ENCODE results near the gene PODXL. TPM values are rescaled to one million over a fixed set of nuclear protein-coding genes. Genes with fewer than 3 reads are reported as not detected.

Gene PODXL
- total RNA-seq, 1 donor from 2014 or later = 18.8 TPM

DNA sequence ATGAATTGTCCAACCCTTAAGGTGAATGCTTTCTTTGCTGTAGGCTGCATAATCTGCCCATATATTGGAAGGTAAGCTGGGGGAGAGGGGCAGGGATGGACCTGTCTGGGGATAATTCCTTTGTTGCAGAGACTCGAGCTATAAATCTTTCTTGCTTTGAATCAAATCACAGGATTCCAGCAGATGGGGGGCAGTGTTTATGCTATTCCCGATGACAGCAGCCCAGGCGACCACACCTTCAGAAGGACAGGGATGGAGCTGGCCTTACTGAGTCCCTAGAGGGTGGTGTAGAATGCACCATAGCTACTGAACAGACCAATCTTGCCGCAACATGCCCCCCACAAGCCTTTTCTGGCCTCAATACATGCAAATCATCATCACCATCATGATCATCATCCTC lies 2.5 kb downstream of the PODXL start:
- peaks cover 0 to 3% (median 0%) of the 10 kb centered on the region in 3 donors for H3K27me3 ChIP-seq (ENCODE audit: control insufficient read depth in 3 of 3, insufficient read depth in 3 of 3, low read length in 3 of 3)
- H3K27ac ChIP-seq (ENCODE audit: low read depth, low read length) = no peak overlapping the region
- H3K9ac ChIP-seq (ENCODE audit: low read depth in 1 of 3, low read length in 3 of 3) = peak overlapping the region in 1 of 3 donors; percentile 68
- peak overlapping the region in 2 of 3 donors; percentile 4 to 73 for H3K4me3 ChIP-seq (ENCODE audit: low read length in 3 of 3)
- no peaks in the 10 kb centered on the region for H3K36me3 ChIP-seq (ENCODE audit: control insufficient read depth in 3 of 3, insufficient read depth in 3 of 3, low read length in 3 of 3)
- H3K9me3 ChIP-seq (ENCODE audit: control insufficient read depth in 3 of 3, low read length in 3 of 3) = no peaks in the 10 kb centered on the region
- peaks cover 19 to 25% (median 20%) of the 10 kb centered on the region in 3 donors for H3K4me1 ChIP-seq (ENCODE audit: control insufficient read depth in 3 of 3, insufficient read depth in 3 of 3, low read length in 3 of 3)

DNA sequence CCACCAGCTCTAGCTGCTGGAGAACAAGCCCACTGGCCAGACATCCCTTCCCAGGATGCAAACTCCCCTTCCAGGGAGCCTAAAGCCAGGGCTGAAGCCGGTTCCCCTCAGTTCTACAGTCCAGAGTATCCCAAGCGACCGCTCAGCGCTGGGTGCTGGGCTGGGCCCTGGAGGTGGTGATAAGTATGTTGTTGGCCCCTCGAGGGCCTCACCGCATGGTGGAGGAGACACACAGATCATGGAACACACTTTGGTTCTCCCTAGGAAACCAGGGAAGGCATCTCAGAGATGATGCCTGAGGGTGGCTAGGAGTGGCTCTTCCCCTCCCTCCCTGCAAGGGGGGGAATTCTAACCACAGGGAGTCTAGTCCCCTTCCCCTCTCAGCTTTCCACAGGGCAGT lies 4.4 kb downstream of the PODXL start:
- H3K4me3 ChIP-seq (ENCODE audit: low read length in 3 of 3) = peak overlapping the region in 1 of 3 donors; percentile 35
- H3K36me3 ChIP-seq (ENCODE audit: control insufficient read depth in 3 of 3, insufficient read depth in 3 of 3, low read length in 3 of 3) = no peaks in the 10 kb centered on the region
- peaks cover 0 to 3% (median 0%) of the 10 kb centered on the region in 3 donors for H3K27me3 ChIP-seq (ENCODE audit: control insufficient read depth in 3 of 3, insufficient read depth in 3 of 3, low read length in 3 of 3)
- no peak overlapping the region for H3K27ac ChIP-seq (ENCODE audit: low read depth, low read length)
- H3K9ac ChIP-seq (ENCODE audit: low read depth in 1 of 3, low read length in 3 of 3) = no peak overlapping the region
- H3K9me3 ChIP-seq (ENCODE audit: control insufficient read depth in 3 of 3, low read length in 3 of 3) = no peaks in the 10 kb centered on the region
- H3K4me1 ChIP-seq (ENCODE audit: control insufficient read depth in 3 of 3, insufficient read depth in 3 of 3, low read length in 3 of 3) = peaks cover 12 to 15% (median 15%) of the 10 kb centered on the region in 3 donors

DNA sequence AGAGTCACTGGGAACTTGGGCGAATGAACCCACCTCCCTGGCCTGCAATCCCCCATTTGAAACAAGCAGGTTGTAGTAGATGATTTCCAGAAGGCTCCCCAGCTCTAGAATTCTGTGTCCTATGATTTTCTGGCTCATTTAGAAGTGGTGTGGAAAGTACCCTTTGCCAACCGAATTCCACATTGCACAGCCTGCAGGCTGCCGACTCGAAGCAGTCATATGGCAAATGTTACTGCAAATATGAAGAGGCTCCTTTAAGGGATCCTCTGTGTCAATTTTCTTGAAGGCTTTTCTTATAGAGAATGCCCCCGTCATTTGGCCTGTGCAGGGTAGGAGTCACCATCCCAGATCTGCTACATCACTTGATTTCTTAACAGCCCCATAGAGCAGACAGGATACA lies 5.6 kb downstream of the PODXL start:
- peaks cover 6 to 15% (median 13%) of the 10 kb centered on the region in 3 donors for H3K4me1 ChIP-seq (ENCODE audit: control insufficient read depth in 3 of 3, insufficient read depth in 3 of 3, low read length in 3 of 3)
- H3K4me3 ChIP-seq (ENCODE audit: low read length in 3 of 3) = no peak overlapping the region
- H3K36me3 ChIP-seq (ENCODE audit: control insufficient read depth in 3 of 3, insufficient read depth in 3 of 3, low read length in 3 of 3) = no peaks in the 10 kb centered on the region
- no peak overlapping the region for H3K9ac ChIP-seq (ENCODE audit: low read depth in 1 of 3, low read length in 3 of 3)
- H3K9me3 ChIP-seq (ENCODE audit: control insufficient read depth in 3 of 3, low read length in 3 of 3) = no peaks in the 10 kb centered on the region
- H3K27ac ChIP-seq (ENCODE audit: low read depth, low read length) = no peak overlapping the region
- H3K27me3 ChIP-seq (ENCODE audit: control insufficient read depth in 3 of 3, insufficient read depth in 3 of 3, low read length in 3 of 3) = no peaks in the 10 kb centered on the region

- H3K27me3 ChIP-seq (ENCODE audit: control insufficient read depth in 3 of 3, insufficient read depth in 3 of 3, low read length in 3 of 3) = no peaks in the 10 kb centered on the region
- H3K4me3 ChIP-seq (ENCODE audit: low read length in 3 of 3) = no peak overlapping the region
- H3K9me3 ChIP-seq (ENCODE audit: control insufficient read depth in 3 of 3, low read length in 3 of 3) = no peaks in the 10 kb centered on the region
- no peak overlapping the region for H3K9ac ChIP-seq (ENCODE audit: low read depth in 1 of 3, low read length in 3 of 3)
- no peaks in the 10 kb centered on the region for H3K36me3 ChIP-seq (ENCODE audit: control insufficient read depth in 3 of 3, insufficient read depth in 3 of 3, low read length in 3 of 3)
- peaks cover 10 to 21% (median 13%) of the 10 kb centered on the region in 3 donors for H3K4me1 ChIP-seq (ENCODE audit: control insufficient read depth in 3 of 3, insufficient read depth in 3 of 3, low read length in 3 of 3)
- H3K27ac ChIP-seq (ENCODE audit: low read depth, low read length) = no peak overlapping the region
Measured at GRCh38 chr7:131548371-131548770, 8.1 kb downstream of the PODXL start.

- no peak overlapping the region for H3K27ac ChIP-seq (ENCODE audit: low read depth, low read length)
- H3K4me1 ChIP-seq (ENCODE audit: control insufficient read depth in 3 of 3, insufficient read depth in 3 of 3, low read length in 3 of 3) = peaks cover 12 to 26% (median 14%) of the 10 kb centered on the region in 3 donors
- no peaks in the 10 kb centered on the region for H3K27me3 ChIP-seq (ENCODE audit: control insufficient read depth in 3 of 3, insufficient read depth in 3 of 3, low read length in 3 of 3)
- no peak overlapping the region for H3K4me3 ChIP-seq (ENCODE audit: low read length in 3 of 3)
- H3K9me3 ChIP-seq (ENCODE audit: control insufficient read depth in 3 of 3, low read length in 3 of 3) = no peaks in the 10 kb centered on the region
- H3K36me3 ChIP-seq (ENCODE audit: control insufficient read depth in 3 of 3, insufficient read depth in 3 of 3, low read length in 3 of 3) = no peaks in the 10 kb centered on the region
- H3K9ac ChIP-seq (ENCODE audit: low read depth in 1 of 3, low read length in 3 of 3) = no peak overlapping the region
Measured at GRCh38 chr7:131547589-131547988, 8.8 kb downstream of the PODXL start.

GRCh38 chr7:131546583-131547141 lies 9.8 kb downstream of the PODXL start:
- Histone ChIP-seq H3K36me3 (ENCODE audit: control insufficient read depth in 3 of 3, insufficient read depth in 3 of 3, low read length in 3 of 3) (no peaks in the 10 kb centered on the region), H3K27me3 (ENCODE audit: control insufficient read depth in 3 of 3, insufficient read depth in 3 of 3, low read length in 3 of 3) (no peaks in the 10 kb centered on the region), H3K9ac (ENCODE audit: low read depth in 1 of 3, low read length in 3 of 3) (no peak overlapping the region), H3K27ac (ENCODE audit: low read depth, low read length) (no peak overlapping the region), H3K4me1 (ENCODE audit: control insufficient read depth in 3 of 3, insufficient read depth in 3 of 3, low read length in 3 of 3) (peaks cover 20 to 29% (median 21%) of the 10 kb centered on the region in 3 donors), H3K4me3 (ENCODE audit: low read length in 3 of 3) (no peak overlapping the region), H3K9me3 (ENCODE audit: control insufficient read depth in 3 of 3, low read length in 3 of 3) (no peaks in the 10 kb centered on the region)

DNA sequence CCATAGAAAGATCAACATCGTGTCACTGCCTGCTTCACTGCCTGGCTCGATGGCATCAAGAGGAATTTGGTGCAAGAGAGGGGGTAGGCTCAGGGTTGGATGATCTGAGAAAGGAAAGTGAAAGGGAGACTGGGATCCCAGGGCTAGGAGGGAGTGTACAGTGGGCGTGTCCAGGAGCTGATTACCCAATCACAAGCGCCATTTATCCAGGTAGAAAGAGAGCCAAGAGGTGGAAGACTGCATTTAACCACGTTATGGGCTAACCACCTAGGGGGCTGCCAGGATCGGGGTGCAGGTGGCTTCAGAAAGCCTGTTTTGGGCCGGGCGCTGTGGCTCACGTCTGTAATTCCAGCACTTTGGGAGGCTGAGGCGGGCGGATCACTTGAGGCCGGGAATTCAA lies 10.3 kb downstream of the PODXL start:
- H3K9ac ChIP-seq (ENCODE audit: low read depth in 1 of 3, low read length in 3 of 3) = no peak overlapping the region
- peaks cover 18 to 32% (median 22%) of the 10 kb centered on the region in 3 donors for H3K4me1 ChIP-seq (ENCODE audit: control insufficient read depth in 3 of 3, insufficient read depth in 3 of 3, low read length in 3 of 3)
- no peak overlapping the region for H3K27ac ChIP-seq (ENCODE audit: low read depth, low read length)
- no peak overlapping the region for H3K4me3 ChIP-seq (ENCODE audit: low read length in 3 of 3)
- no peaks in the 10 kb centered on the region for H3K9me3 ChIP-seq (ENCODE audit: control insufficient read depth in 3 of 3, low read length in 3 of 3)
- no peaks in the 10 kb centered on the region for H3K27me3 ChIP-seq (ENCODE audit: control insufficient read depth in 3 of 3, insufficient read depth in 3 of 3, low read length in 3 of 3)
- no peaks in the 10 kb centered on the region for H3K36me3 ChIP-seq (ENCODE audit: control insufficient read depth in 3 of 3, insufficient read depth in 3 of 3, low read length in 3 of 3)

DNA sequence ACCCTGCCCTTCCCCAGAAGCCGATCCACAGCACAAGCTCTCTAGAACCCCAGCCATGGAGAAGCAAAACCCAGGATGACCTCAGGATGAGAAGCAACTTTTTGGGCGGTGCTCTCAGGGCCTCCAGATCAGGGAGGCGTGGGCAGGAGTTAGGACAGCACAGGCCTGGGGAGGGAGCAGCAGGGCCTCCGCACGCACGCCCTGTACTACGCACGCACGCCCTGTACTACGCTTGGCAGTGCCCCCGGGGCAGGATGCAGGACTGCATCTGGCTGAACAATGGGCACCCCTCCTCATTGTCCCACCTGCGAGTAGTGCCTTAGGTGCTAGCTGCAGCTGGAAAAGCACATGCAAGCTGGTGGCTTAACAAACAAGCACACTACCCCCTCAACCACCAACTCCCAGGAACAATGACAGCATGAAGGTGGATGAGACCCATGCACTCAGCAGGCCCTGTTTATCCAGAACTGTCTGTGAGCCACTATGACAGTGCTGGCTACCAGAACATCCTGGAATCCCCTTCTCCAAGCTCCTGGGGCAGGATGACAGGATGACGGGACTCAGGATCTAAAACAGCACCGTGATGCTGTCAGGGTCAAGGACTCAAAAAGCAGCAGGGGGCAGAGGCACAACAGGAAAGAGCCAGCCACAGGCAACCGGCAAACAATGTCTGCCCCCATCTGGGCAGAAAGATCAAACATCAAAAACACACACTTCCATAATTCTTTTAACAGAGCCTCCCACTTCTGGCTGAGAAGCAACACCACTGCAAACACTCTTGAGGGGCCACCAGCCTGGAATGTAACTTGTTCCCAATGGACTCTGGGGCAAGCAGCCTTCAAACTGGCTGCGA lies 11.8 kb downstream of the PODXL start:
- peaks cover 27 to 46% (median 37%) of the 10 kb centered on the region in 3 donors for H3K4me1 ChIP-seq (ENCODE audit: control insufficient read depth in 3 of 3, insufficient read depth in 3 of 3, low read length in 3 of 3)
- peak overlapping the region; percentile 42 for H3K27ac ChIP-seq (ENCODE audit: low read depth, low read length)
- no peaks in the 10 kb centered on the region for H3K27me3 ChIP-seq (ENCODE audit: control insufficient read depth in 3 of 3, insufficient read depth in 3 of 3, low read length in 3 of 3)
- H3K9ac ChIP-seq (ENCODE audit: low read depth in 1 of 3, low read length in 3 of 3) = no peak overlapping the region
- no peaks in the 10 kb centered on the region for H3K36me3 ChIP-seq (ENCODE audit: control insufficient read depth in 3 of 3, insufficient read depth in 3 of 3, low read length in 3 of 3)
- H3K4me3 ChIP-seq (ENCODE audit: low read length in 3 of 3) = no peak overlapping the region
- no peaks in the 10 kb centered on the region for H3K9me3 ChIP-seq (ENCODE audit: control insufficient read depth in 3 of 3, low read length in 3 of 3)

DNA sequence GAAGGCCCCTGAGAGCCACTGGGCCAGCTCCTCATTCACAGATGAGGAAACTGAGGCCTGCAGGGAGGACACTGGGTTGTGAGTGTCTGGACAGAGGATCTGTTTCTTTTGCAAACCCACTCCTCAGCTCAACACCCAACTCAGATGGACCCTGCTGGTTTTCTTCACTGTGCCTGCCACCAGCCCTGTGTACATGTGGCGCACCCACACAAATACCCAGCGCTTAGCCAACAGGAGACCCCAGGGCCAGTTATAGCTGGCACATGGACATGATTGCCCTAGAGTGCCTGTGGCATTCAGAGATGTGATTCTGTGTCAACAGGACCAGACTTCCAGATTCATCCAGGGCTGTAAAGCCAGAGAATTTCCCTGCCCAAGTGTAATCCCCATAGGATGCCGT lies 12.4 kb downstream of the PODXL start:
- peak overlapping the region; percentile 42 for H3K27ac ChIP-seq (ENCODE audit: low read depth, low read length)
- no peaks in the 10 kb centered on the region for H3K27me3 ChIP-seq (ENCODE audit: control insufficient read depth in 3 of 3, insufficient read depth in 3 of 3, low read length in 3 of 3)
- H3K36me3 ChIP-seq (ENCODE audit: control insufficient read depth in 3 of 3, insufficient read depth in 3 of 3, low read length in 3 of 3) = no peaks in the 10 kb centered on the region
- peak overlapping the region in 1 of 3 donors; percentile 1 for H3K9ac ChIP-seq (ENCODE audit: low read depth in 1 of 3, low read length in 3 of 3)
- H3K4me3 ChIP-seq (ENCODE audit: low read length in 3 of 3) = no peak overlapping the region
- H3K4me1 ChIP-seq (ENCODE audit: control insufficient read depth in 3 of 3, insufficient read depth in 3 of 3, low read length in 3 of 3) = peaks cover 29 to 52% (median 43%) of the 10 kb centered on the region in 3 donors
- H3K9me3 ChIP-seq (ENCODE audit: control insufficient read depth in 3 of 3, low read length in 3 of 3) = no peaks in the 10 kb centered on the region

GRCh38 chr7:131543298-131543697 lies 13.1 kb downstream of the PODXL start:
- Histone ChIP-seq H3K4me1 (ENCODE audit: control insufficient read depth in 3 of 3, insufficient read depth in 3 of 3, low read length in 3 of 3) (peaks cover 37 to 59% (median 51%) of the 10 kb centered on the region in 3 donors), H3K36me3 (ENCODE audit: control insufficient read depth in 3 of 3, insufficient read depth in 3 of 3, low read length in 3 of 3) (no peaks in the 10 kb centered on the region), H3K4me3 (ENCODE audit: low read length in 3 of 3) (no peak overlapping the region), H3K9ac (ENCODE audit: low read depth in 1 of 3, low read length in 3 of 3) (no peak overlapping the region), H3K27me3 (ENCODE audit: control insufficient read depth in 3 of 3, insufficient read depth in 3 of 3, low read length in 3 of 3) (no peaks in the 10 kb centered on the region), H3K9me3 (ENCODE audit: control insufficient read depth in 3 of 3, low read length in 3 of 3) (no peaks in the 10 kb centered on the region), H3K27ac (ENCODE audit: low read depth, low read length) (no peak overlapping the region)

Data from skeletal muscle tissue (tissue), 4 donors.